Activated CD8-positive, alpha-beta memory T cell treated with anti-CD3 and anti-CD28 coated beads for 24 hours (primary cell): ENCODE measurements around the gene CORO2A.
"Not testable (repeated sequence)": the region's sequence is repeated elsewhere in the genome, so short reads cannot be mapped to it uniquely, and the experiment has no call there.

ENCODE experiments used
- DNase-seq: peaks from one replicate; pipeline ENCODE4 v3.0.0-alpha.2; 2020

Gene CORO2A

DNA sequence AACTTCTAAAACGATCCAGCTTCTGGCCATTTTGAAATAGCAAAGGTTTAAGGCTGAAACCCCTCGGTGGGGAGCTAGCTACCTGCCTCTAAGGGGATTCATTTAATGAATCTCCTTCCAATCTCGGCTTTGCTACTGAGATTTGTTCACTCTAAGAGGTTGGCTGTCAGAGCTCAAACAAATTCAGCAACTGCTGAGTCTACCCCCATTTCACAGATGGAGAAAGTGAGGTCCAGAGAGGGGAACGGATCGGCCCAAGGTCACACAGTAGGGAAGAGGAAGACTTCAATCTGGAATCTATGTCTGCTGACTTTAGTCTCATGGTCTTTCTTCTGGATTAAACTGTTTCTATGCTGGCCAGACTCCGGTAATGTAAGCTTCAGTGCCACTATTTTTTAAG, 3.0 kb downstream of the CORO2A start:
- no peak for DNase-seq

DNA sequence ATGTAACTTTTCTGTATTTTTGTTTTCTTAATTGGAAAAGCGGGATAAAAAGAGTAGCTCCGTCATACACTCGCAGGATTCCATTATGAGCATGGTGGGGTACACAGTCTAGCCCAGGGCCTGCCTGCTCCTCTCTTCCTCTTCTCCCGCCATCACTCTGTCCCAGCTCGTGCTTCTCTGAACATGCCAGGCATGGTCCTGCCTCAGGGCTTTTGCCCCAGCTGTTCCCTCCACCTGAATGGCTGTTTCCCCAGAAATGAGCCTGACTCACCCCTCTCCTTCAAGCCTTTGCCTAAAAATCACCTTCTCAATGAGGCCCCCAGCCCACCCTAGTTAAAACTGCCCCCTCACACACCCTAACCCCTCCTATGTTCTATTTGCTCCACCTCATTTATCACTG, 4.5 kb downstream of the CORO2A start:
- no peak for DNase-seq

DNA sequence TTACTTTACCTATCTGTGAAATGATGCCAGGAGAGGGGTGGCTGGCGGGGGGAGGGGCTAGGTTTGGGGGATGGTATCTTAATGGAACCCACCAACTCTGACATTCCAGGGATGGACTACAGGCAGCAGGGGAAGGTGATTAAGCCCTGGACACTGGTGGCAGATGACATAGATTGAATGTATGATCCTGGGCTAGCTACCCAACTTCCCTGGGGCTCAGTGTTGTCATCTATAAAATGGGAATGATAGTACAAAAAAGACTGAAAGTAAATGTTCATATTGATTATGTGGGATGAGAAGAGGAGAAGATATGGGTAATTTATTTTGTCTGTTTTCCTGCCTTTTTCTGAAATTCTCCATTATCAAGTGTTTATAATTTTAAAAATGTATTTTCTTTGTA, 6.2 kb downstream of the CORO2A start:
- no peak for DNase-seq

DNA sequence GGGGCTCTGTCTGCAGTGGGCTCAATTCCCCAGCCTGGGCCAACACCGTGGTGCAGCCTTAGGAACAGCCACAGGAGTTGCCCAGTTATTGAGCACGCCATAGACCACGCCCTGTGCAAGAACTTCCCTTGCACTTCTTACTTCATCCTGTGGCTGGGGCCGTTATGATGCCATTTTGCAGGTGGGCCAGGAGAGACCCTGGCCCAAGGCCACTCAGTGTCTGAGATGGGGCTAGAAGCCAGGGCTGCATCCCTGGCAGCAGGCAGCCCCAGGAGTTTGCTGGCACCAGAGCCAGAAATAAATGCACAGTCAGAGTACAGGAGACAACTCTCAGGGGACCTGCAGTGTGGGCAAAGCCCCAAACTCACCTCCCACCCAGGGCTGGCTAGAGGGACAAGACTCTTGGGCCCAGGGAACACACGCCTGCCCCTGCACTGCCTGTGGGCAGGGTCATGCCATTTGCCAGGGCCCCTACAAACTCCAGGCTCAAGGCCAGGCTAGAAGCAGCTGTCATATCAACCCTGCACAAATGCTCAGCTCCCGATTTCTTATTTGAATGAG, 6.7 kb downstream of the CORO2A start:
- DNase-seq = no peak

DNA sequence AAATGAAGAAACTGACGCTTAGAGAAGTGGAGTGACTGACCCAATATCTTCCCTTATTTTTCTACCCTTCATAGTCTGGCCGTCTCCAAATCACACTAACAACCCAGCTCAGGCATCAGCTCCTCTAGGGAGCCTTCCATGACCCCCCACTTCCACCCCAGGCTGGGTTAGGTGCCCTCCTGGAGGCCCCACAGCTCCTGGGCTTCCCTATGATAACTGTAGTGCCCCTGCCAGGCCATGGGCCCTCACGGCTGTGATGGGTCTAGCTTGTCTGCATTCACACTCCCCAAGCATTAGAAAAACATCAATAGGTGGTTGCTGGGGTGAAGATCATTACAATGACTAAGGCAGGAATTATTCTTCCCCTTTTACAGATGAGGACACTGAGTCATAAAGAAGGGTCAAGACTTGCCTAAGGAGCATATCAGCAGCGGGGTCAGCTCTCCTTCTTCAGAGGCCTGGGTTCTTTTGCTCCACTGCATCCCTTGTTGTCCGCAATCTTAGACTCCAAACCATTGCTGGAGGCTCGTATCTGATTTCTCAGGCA, 7.3 kb downstream of the CORO2A start:
- DNase-seq = no peak

DNA sequence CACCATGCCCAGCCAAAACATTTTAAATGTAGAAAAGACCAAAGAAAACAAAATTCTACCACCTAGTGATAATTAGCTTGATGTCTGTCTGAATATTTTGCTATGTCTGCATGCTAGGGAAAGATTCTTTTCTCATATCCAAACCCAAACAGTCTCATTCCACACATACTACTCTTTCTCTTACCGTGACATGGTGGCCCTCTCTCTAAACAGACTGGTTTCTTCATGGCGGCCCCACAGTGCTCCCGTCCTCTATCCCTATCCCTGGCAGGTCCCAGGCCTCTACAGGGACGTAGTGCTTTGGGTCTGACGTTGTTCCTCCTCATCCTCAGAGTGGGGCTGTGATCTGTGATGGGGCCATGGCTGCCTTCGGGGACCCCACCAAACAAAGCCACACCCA, 8.1 kb downstream of the CORO2A start:
- no peak for DNase-seq

DNA sequence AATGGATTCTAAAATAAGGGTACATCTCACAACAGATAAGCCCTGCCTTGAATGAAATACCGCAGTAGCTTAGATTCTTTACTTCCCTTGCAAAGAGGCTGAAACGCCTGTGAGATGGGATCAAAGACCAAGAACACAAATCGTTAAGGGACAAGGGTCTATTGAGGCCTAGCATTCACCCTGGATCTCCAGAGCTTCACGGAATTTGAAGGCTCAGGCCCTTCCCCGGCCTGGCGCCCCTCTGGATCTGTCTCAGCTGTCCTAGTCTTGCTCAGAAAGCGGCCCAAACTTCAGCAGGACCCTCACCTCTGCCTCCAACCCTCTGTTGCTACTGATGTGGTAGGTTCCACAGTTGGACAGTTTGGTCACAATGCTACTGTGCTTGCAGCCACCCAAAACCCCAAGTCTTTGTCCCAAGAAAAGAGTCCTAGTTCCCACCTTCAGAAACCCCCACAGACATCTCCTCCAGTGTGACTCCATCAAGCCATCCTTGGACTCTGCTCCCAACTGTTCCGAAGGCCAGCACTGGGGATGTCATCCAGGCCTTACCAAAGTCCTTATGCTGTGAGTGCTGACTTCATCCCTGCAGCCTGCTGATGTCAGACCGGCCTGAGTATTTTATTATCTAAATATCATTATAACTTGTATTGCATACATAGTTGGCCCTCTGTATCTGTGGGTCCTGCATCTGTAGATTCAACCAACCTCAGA, 9.4 kb downstream of the CORO2A start:
- DNase-seq = no peak

DNA sequence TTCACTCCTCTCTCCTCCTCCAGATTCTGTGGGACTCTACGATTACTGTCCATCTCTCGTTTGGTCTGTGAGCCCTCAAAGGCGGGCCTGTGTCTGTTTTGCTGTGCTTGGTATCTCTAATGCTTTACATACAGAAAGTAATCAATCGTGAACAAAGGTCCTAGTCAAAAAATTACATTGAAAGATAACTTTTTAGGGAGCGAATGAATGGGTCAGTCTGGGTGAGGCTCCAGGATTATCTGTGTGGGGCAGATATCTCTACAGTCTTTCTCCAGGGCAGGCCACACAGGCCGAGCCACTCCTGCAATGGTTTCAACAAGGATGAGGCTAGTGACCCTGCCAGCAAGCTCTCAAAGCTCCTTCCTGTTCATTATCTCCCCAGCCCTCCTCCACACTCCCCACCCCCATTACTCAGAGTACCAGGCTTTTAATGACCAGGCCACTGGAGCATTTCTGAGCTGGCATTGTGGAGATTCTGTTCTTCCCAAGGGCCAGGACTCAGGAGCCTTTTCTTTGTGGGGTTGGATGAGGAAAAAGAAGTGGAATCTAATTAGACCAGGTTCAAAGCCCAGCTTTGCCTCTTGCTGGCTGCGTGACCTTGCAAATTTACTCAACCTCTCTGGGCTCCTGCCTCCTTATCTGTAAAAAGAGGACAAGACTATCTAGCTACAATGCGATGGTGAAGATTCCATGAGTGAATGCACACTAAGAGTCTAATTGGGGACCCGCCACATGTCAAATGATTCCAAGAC, 10.2 kb downstream of the CORO2A start:
- DNase-seq = no peak

DNA sequence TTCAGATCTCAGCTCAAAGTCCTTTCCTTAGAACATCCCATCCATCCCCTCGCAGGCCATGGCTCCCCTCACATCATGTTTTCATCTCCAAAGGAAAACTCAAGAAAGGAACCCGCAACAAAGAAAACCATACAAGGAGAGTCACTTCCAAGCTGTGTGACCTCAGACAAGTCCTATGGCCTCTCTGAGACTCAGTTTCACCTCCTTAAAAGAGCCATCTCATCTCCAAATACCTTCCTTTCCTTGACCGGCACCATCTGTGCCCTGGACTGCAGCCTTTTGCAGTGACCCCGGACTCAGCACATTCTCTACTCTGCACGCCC, 10.7 kb downstream of the CORO2A start:
- no peak for DNase-seq

DNA sequence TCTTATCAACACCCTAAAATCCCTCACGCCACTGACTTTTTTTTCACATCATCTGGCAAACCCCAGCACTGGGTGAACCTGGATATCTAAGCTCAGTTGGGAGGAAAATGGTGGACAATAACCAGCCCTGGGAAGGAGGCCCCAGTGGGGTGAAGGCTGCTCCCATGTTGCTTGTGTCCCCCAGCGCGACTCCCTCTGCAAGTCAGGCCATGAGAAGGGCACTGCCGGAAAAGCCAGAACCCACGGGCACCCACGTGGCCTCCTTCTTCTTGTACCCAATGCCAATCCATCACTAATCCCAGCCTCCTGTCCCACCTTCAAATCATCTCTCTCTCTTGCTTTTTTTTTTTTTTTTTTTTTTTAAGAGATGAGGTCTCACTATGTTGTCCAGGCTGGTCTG, 11.4 kb downstream of the CORO2A start:
- DNase-seq = no peak

DNA sequence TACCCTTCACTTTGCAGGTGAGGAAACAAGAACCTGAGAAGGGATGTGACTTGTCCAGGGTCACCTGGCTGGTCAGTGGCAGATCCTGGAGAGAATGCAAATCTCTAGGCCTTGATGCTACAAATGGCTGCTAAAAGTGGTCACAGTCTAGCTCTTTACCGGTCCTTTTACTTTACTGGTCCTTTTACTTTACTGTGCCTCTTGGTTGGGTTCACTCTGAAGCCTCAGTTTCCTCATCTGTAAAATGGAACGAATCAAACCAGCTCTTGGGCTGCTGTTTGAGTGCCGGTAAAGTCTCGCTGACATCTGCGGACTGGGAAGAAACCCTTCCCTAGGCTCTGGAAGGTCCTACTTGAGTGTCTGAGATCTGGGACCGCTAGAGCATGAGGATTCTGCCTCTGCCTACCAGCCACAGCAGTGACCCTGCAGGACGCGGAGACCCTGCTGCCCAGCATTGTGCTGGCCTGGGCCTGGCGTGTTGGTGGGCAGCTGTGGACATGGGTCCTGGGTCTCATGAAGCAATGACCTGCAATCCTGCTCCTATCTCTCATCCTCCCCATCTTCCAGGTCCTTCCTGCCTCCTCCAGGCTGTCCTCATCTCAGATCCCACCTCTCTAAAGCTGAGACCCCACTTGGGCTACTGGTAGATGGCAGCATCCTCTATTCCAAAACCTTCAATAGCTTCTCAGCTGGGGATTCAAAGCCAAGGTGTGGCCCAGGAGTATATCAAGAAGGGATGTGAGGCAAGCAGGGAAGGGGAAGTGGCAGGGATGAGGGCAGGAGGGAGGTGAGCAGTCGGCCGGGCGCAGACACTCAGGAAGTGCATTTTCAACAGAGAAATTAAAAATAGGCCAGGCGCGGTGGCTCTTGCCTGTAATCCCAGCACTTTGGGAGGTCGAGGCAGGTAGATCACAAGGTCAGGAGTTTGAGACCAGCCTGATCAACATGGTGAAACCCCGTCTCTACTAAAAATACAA, 13.3 kb downstream of the CORO2A start:
- no peak for DNase-seq

DNA sequence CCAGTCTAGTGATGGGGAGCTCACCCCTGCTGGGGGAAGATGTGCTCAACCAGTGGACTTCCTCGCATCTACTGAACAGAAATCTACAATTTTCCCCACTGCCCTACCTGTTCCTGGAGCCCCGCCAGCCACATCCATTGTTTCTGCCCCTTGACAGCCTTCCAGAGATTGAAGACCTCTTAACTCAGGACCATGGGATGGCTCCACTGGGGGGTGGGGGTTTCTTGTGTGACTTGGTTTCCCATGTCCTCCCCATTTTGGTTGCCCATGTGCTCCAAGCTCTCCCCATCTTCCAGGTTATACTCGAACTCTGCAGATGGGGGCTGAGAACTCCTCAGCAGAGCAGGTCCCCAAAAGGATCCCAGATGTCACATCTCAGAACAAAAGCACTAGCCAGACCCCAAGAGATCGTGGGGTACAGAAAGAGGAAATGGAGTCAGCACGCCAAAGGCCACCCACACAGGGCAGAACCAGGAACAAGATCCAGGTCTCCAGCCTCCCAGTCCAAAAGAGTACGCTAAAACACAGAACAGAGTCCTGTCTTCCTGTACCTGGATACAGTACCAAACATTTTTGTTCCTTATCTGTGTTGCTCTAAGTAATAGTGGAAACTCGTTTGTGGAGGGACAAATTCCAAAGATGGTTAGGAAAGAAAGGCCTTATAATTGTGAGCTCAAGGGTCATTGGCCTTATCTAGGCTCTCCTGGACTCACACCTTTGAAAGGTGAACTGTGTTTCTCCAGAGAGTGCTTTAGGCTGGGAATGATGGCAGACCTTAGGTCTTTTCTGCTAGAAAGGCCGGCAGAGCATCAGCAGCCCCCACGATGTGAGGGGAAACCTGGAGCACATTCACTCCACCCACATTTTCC, 15.8 kb downstream of the CORO2A start:
- DNase-seq = no peak

DNA sequence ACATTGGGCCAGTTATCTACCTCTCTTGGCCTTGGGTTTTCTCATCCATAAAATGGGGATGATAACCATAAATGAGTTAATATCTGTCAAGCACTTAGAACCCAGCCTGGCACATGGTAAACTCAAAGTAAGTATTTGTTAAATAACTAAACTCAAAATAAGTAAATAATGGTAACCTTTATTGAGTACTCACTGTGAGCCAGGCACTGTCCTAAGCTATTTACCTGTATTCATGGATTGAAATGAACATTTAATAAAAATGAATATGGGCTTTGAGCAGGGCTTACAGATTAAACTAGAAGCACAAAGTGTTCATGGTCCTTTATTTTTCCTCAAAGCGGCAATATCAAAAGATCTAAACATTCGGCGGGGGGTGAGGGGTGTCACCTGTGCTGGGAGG, 16.7 kb downstream of the CORO2A start:
- no peak for DNase-seq

DNA sequence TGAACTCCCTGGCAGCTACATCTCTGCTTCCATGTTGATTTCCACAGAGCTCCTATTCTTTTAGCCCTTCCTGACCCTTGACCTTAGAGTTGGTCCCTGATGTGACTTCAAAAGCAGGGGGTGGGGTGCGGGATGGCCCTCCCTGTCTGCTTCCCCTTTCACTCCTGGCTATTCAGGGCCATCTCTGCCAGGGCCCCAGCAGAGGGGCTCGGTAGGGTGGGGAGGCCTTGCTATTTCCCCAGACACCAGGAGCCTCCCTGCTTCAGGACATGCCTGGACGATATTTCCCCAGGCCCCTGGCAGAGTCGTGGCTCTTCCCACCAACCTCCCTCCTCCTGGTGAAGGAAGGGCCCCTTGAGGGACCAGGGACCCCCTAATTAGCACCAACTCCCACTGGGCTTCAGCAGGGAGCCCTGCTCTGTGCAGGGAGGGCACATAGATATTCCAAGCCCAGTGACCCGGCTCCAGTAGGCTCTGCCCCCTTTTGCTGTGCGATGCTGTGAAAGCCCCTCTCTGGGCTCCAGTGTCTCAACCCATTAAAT, 17.3 kb downstream of the CORO2A start:
- no peak for DNase-seq

DNA sequence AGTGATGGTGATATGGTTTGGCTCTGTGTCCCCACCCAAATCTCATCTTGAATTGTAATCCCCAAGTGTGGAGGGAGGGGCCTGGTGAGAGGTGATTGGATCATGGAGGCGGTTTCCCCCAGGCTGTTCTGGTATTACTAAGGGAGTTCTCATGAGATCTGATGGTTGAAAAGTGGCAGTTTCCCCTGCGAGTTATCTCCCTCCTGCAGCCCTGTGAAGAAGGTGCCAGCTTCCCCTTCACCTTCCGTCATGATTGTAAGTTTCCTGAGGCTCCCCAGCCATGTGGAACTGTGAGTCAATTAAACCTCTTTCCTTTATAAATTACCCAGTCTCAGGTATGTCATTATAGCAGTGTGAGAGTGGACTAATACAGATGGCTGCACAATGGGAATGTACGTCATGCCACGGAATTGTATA, 17.9 kb downstream of the CORO2A start:
- DNase-seq = not testable (repeated sequence)

DNA sequence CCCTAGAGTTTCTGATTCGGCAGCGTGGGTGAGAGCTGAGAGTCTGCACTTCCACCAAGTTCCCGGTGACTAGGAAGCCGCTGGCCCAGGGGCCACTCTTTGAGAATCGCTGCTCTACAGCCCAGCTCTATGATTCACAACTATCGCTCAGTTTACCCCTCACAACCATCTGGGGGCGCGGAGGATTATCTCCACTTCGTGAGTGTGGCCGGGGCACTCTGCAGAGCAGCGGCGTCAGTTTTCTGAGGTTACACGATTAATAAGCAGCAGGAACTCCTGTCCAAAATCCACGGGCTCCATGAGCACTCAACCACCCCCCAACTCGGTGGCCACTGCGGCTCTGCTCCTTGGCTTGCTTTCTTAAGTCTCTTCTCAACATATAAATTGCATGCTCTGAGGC, 19.3 kb downstream of the CORO2A start:
- DNase-seq = no peak

DNA sequence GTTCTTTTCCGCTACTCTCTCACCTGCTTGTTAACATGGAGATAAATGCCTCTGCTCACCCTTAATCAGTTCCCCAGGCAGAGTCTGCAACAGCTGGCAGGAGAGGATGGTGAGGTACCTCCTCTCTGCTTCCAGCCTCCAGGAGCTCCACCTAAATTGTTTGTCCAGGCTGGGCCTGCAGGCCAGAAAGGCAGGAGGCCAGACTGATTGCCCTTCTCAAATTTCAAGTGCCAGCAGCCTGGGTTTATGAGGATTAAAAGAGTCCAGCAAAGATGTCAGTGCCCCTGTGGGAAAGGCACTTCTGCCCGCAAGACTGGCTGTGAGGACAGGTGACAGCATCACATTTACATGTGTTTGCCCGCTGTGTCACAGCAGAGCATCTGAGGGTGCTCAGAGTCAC, 19.8 kb downstream of the CORO2A start:
- no peak for DNase-seq

DNA sequence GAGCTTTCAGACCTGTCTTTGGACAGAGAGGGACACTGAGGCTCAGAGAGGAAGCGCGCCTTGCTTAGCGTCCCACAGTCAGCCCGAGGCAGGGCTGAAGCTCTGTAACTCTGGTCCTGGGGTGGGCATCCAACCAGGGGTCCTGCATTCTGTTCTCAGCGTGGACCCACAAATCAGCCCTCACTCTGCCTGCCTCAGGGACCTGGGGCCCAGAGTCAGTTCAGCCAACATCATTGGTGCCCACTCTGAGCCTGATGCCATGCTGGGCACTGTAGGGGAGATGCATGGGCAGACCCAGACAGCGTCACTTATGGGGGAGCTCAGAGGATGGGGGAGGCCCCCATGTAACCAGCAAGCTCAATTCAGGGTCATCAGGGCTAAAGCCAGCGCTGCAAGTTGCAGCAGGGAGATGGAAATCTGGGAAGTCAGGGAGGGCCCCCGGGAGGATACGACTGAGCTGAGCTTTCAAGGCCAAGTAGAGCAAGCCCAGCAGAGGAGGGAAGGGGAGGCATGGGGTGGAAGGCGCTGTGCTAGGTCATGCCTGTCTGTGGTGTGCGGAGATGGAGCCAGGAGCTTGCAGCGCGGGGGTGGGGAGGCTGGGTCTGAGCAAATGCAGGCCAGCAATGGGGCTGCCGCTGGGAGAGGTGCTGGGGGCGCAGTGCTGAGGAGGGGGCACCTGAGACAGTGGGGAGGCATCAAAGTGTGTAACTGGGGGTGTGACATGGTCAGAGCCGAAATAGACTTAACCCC, 21.1 kb downstream of the CORO2A start:
- DNase-seq = no peak

DNA sequence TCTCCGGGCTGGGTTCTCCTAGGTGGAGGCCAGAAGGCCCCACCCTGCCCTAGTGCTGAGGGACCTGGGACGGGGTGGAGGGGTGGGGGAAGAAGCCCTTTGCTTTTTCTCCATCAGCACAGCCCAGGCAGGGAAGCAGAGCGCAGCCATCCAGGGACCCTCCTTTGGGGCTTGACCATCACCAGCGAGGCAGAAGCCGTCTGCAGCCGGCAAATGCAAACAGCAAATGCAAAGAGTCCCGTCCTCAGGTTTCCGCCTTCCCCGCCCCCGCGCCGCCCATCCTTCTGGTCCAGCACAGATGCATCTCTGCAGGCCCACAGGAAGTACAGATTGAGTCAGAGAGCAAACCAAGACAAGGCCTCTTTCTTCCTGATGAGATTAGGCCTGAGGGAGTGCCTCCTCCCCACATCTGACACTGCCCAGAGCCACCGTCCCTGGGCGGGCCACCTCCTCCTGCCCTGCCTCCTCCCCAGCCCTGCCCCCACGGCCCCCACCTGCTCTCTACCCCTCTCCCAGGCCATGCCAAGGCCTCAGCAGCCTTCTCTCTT, 23.4 kb downstream of the CORO2A start:
- DNase-seq = peak; percentile 69

DNA sequence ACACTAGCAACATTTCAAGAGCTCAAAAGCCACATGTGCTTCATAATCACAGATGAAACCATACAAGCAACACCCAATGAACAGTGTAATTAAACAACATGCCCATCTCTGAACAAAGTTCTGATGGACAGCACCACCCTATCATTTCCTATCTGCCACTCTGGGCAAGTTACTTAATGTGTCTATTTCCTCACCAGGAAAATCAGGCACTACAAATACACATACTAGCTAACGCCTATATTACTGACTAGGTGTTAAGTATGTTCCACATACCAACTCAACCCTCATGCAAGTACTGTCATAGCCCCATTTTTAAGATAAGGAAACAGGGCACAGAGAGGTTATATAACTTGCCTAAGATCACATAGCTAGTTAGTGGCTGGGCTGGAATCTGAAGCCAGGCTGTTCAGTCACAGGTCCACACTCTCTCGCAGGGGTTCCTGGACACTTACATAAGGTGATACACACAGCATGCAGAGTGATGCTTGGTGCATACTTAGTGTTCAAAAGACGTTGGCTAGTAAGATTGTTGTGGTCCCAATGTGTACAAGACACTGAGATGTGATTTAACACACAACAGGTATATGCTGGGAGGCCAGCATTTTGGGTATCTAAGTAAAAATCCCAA, 24.2 kb downstream of the CORO2A start:
- no peak for DNase-seq
